Stimulated activated effector memory CD8-positive, alpha-beta T cell treated with anti-CD3 and anti-CD28 coated beads, Interleukin-12 subunit alpha, Interleukin-12 subunit beta, amount 100 ng/mL, for 72 hours (primary cell): ENCODE measurements around the gene RITA1.
"Not testable (repeated sequence)": the region's sequence is repeated elsewhere in the genome, so short reads cannot be mapped to it uniquely, and the experiment has no call there.

Source experiments
- ATAC-seq: fragments of 150-1000 bp; cut with Tn5 transposase; 2 replicates; pipeline ENCODE4 v1.10.0; 2021
- DNase-seq, 2 donors: peaks; one replicate each; pipeline ENCODE4 v3.0.0; 2021 to 2022; ENCODE audit warnings: low spot score in 2 of 2
- H3K27ac Mint-ChIP-seq: one replicate; pipeline ENCODE4 v1.8.0; 2022; ENCODE audit warnings: mild to moderate bottlenecking, mixed read lengths
- H3K36me3 Mint-ChIP-seq: one replicate; pipeline ENCODE4 v1.8.0; 2022; ENCODE audit warnings: mild to moderate bottlenecking, mixed read lengths
- H3K4me1 Mint-ChIP-seq: one replicate; pipeline ENCODE4 v1.8.0; 2022; ENCODE audit warnings: mixed read lengths
- H3K4me3 Mint-ChIP-seq: one replicate; pipeline ENCODE4 v1.8.0; 2022; ENCODE audit warnings: mild to moderate bottlenecking, mixed read lengths
- H3K9me3 Mint-ChIP-seq: one replicate; pipeline ENCODE4 v1.8.0; 2022; ENCODE audit warnings: mixed read lengths

The RITA1 gene, protein sequence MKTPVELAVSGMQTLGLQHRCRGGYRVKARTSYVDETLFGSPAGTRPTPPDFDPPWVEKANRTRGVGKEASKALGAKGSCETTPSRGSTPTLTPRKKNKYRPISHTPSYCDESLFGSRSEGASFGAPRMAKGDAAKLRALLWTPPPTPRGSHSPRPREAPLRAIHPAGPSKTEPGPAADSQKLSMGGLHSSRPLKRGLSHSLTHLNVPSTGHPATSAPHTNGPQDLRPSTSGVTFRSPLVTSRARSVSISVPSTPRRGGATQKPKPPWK

DNA sequence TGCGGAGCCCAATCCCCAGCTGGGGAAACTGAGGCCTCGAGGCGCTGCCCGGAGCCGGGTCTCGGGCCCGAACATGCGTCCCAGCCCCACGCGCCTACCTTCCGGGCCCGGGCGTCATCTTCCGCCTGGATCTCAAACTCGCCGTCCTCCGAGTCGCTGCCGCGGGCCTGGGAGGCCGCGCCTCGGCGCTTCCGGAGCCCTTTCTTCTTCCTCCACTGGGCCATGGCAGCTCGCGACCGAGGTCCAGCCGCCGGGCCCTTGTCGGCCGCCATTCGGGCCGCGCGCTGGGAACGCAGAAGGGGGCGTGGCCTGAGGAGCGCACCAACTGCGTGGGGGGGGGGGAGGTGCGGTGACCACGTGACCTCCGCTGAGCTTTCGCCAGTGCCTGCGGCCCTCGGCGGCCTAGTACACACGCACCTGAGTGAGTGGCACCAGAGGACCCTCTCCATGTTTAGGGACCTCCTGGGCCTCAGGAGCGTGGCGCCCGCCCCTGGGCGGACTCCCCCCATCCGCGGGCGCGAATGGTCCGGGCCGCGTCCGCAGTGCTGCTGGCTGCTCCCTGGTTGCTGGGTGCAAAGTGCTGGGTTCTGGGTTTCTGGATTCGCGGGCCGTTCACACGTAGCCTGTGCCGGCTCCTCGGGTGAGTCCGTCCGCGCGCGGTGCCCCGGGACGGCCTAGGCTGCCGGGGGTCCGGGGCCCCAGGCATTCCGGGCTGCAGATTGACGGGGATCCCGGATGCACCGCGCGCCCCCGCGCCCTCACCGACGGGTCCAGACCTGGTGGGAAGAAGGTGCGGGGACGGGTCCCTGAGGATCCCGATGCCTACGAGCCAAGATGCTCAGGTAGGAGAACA, at the start of gene RITA1, which contains the start of gene DDX54:
Gene RITA1, plus strand, starts transcription at position 542 of the 853 bp plus-strand sequence. CDS start 1,026 bp downstream, outside the sequence.
Gene DDX54, minus strand, starts transcription at position 299 of the 853 bp plus-strand sequence. Its CDS starts 27 bp downstream, at position 272.
- DNase-seq (peak; percentile 86 to 94), ATAC-seq (peak; percentile 67)
- Mint-ChIP-seq H3K4me3 (peak within 1 kb of the TSS; percentile 84), H3K27ac (peak within 1 kb of the TSS; percentile 95), H3K9me3 (no peaks in the 10 kb centered on the region), H3K4me1 (peaks cover 26% of the 10 kb centered on the region), H3K36me3 (peaks cover 64% of the 10 kb centered on the region)

DNA sequence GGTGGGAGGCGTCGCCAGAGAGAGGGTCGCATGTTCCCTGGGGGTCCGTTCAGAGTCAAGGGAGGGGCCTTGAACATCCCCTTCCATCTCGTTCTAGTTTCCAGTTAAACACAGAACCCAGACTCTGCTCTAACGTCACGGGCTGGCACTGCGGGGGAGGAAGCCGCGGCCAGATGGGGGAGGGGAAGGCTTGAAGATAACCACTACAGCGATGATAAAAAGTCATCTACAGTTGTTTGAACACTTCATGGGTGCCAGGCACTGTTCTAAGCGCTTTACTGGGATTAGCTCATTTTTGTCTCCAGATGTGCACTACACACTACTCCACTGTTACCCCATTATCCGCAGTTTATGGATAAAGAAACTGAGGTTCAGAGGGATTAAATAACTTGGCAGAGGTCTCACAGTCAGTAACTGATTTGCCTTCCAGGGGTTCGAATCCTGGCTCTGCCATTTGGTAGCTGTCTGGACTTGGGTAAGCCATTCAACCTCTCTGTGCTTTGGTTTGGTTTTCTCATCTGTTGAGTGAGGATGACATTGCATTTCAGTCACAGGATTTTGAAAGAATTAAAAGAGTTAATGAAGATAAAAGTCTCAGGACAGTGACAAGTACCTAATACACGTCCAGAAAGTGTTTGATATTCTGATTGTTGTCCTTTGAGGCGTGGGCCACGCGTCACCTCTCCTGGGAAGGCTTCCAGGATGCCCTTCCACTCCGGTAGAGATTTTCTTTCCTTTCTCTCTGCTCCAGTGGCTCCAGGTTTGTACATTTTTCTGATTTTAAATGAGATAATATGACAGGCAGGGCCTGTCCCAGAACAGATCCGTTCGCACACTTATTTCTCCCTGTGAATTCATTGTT, 49.2 kb upstream of the RITA1 start:
- Mint-ChIP-seq H3K36me3 (no peaks in the 10 kb centered on the region), H3K9me3 (no peaks in the 10 kb centered on the region), H3K27ac (peak overlapping the region; percentile 87), H3K4me3 (peak overlapping the region; percentile 82), H3K4me1 (peaks cover 23% of the 10 kb centered on the region)
- ATAC-seq (peak; percentile 79), DNase-seq (peak; percentile 35 to 65)

DNA sequence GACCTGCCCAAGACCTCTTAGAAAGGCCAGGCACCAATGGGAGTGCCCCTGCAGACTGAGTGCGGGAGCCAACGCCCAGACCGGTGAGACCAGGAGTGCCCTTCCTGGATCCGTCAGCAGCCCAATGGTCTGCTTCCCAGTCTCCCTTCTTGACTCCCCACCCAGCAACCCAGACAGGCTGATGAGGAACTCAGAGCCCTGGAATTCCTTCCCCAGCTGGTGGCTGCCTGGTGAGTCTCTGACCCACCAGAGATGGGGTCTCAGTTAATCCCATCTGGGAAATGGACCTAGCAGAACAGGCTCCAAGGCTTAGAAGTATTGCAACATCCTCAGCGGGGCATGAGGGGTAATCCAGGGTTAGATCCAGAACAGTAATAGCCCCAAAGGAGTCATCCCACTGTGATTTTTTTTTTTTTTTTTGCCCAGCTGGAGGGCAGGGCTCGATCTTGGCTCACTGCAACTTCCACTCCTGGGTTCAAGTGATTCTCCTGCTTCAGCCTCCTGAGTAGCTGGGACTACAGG, 48.5 kb upstream of the RITA1 start:
- ATAC-seq (no peak), DNase-seq (no peak)
- H3K36me3 Mint-ChIP-seq, result no peaks in the 10 kb centered on the region
- no peaks in the 10 kb centered on the region for H3K9me3 Mint-ChIP-seq
- H3K4me1 Mint-ChIP-seq, result peaks cover 18% of the 10 kb centered on the region
- H3K4me3 Mint-ChIP-seq, result peak overlapping the region; percentile 82
- H3K27ac Mint-ChIP-seq, result no peak overlapping the region

DNA sequence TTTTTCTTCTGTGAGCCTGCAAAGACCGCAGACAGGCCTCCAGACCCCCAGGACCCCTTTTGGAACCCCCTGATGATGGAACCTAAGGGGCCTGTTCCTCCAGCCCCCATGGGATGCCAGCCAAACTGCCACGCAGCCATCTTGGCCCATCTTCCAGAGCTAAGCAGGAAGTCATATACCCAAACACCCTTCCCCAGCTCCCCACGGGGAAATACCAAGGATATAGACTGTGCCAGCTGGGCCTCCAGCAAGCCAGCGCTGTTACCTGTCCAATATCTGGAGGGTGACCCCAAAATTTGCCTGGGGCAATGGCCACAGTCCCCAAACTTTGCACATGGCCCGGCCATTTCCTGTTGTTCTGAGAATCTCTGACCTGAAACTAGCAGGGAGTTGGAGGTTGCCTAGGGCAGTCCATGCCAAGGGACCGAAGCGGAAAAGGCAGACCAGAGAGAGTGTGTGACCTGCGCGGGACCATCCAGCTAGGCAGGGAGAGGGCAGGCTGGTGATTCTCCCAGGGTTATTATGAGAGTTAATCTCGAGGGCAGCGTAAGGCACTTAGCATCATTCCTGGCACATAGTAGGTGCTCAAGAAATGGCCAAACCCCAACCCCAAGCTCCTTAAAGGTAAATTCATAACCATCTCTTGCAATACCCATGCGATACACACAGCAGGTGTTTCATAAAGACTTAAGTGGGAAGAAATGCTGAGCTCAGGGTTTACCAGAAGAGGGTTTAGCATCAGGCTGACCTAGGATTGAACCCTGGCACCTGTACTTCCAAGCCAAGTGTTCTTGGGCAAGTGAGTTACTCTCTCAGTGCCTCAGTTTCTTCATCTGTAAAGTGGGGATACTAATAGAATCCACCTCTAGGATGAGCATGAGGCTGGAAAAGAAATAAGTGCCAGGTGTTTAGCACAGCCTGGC, 47.4 kb upstream of the RITA1 start:
- DNase-seq (no peak), ATAC-seq (no peak)
- no peaks in the 10 kb centered on the region for H3K9me3 Mint-ChIP-seq
- H3K27ac Mint-ChIP-seq, result no peak overlapping the region
- H3K4me3 Mint-ChIP-seq, result no peak overlapping the region
- peaks cover 18% of the 10 kb centered on the region for H3K4me1 Mint-ChIP-seq
- no peaks in the 10 kb centered on the region for H3K36me3 Mint-ChIP-seq

DNA sequence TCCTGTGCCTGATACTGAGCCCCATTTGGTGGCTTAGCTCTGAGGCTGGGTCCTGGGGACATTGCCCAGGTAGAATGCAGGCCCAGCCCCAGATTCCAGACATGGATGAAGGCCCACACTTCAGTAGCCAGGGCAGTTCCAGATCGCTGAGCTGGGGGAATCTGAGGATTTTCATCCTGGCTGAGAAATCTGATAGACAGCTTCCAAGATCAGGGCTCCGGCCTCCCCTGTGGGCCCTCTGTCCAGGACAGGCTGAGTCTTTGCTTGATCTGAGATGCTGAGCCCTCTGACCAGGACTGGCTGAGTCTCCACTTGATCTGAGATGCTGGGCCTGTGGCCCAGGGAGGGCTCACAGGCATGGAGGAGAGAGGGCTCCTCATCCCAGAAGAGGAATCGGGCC, 46.7 kb upstream of the RITA1 start:
- peaks cover 18% of the 10 kb centered on the region for H3K4me1 Mint-ChIP-seq
- H3K27ac Mint-ChIP-seq, result no peak overlapping the region
- DNase-seq (no peak), ATAC-seq (no peak)
- no peaks in the 10 kb centered on the region for H3K36me3 Mint-ChIP-seq
- H3K4me3 Mint-ChIP-seq, result no peak overlapping the region
- H3K9me3 Mint-ChIP-seq, result no peaks in the 10 kb centered on the region

DNA sequence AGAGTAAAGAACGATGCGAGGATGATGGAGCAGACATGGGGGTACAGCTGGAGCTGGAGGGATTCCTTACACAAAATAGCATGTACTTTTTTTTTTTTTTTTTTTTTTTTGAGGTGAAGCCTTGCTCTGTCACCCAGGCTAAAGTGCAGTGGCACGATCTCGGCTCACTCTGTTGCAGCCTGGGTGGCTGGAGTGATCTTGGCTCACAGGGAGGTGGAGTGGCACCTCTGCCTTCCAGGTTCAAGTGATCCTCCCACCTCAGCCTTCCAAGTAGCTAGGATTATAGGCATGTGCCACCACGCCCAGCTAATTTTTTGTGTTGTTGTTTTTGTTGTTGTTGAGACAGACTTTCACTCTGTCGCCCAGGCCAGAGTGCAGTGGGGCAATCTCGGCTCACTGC, 44.8 kb upstream of the RITA1 start:
- H3K27ac Mint-ChIP-seq, result no peak overlapping the region
- ATAC-seq (no peak), DNase-seq (no peak)
- peaks cover 12% of the 10 kb centered on the region for H3K4me1 Mint-ChIP-seq
- H3K36me3 Mint-ChIP-seq, result no peaks in the 10 kb centered on the region
- no peak overlapping the region for H3K4me3 Mint-ChIP-seq
- no peaks in the 10 kb centered on the region for H3K9me3 Mint-ChIP-seq

DNA sequence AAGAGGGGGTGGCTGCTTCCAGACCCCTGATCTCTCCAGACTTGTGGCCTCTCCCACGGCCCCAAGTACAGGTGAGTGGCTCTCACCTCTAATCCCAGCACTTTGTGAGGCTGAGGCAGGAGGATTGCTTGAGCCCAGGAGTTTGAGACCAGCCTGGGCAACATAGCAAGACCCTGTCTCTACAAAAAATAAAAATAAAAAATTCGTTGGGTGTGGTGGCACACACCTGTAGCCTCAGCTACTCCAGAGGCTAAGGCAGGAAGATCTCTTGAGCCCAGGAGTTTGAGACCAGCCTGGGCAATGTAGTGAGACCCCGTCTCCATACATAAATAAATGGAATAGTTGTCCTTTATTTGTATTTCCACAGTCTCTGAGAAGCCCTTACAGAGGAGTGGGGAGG, 43.8 kb upstream of the RITA1 start:
- not testable (repeated sequence) for H3K4me1 Mint-ChIP-seq, DNase-seq, H3K9me3 Mint-ChIP-seq, ATAC-seq, H3K36me3 Mint-ChIP-seq, H3K4me3 Mint-ChIP-seq
- peak overlapping the region; percentile 65 for H3K27ac Mint-ChIP-seq

DNA sequence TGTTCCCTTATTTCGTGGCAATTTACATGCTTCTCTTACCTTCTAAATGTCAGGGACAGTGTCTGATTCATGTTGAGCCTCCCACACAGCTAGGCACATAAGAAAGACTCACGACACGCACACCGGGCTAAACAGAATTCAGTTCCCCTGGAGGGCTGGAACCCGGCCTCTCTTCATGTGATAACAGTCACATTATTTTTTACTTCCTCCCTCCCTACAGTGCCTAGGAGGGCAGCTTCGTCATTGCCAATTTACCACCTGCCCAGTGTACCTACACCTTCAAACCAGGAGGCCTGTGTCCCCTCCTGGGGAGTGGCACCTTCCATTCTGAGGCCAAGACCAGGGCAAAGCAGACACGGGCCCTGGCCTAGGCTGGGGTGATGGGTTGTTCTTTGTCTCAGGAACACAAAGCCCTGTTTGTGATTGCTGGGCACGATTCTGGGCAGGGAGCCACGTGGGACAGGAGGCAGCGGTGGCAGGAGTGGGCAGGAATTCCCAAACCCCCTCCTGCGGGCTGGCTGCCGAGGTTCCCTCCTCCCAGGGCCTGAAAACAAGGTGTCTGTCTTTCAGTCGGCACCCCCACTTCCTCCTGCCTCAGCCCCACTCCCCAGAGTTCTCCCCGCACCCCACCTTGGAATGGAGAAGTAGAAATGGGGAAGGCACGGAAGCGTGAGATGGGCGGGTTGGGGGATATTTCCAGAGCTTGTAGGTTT, 43.2 kb upstream of the RITA1 start:
- peak; percentile 78 for ATAC-seq
- no peak for DNase-seq
- peak overlapping the region; percentile 65 for H3K27ac Mint-ChIP-seq
- no peaks in the 10 kb centered on the region for H3K36me3 Mint-ChIP-seq
- H3K4me1 Mint-ChIP-seq, result no peaks in the 10 kb centered on the region
- no peaks in the 10 kb centered on the region for H3K9me3 Mint-ChIP-seq
- H3K4me3 Mint-ChIP-seq, result no peak overlapping the region

DNA sequence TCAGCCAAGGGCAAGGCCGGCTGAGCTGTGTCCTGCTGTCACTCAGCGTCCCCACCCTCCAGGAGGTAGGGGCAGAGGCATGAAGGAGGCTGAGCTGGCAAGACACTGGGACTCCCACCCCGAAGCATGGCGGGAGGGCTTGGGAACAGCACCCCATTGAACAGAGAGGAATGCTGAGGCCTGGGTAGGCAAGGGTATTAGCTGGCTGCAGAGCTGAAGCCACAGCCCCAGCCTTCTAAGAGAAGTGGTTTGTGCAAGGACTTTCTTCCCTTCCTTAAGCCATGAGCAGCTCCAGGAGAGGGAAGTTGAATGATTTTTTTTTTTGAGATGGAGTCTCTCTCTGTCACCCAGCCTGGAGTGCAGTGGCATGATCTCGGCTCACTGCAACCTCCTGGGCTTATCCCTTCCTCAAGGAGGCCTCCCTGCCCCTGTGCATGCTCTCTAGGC, 42.6 kb upstream of the RITA1 start:
- ATAC-seq, result no peak
- H3K36me3 Mint-ChIP-seq, result no peaks in the 10 kb centered on the region
- no peak overlapping the region for H3K27ac Mint-ChIP-seq
- no peak for DNase-seq
- H3K9me3 Mint-ChIP-seq, result no peaks in the 10 kb centered on the region
- no peak overlapping the region for H3K4me3 Mint-ChIP-seq
- no peaks in the 10 kb centered on the region for H3K4me1 Mint-ChIP-seq

DNA sequence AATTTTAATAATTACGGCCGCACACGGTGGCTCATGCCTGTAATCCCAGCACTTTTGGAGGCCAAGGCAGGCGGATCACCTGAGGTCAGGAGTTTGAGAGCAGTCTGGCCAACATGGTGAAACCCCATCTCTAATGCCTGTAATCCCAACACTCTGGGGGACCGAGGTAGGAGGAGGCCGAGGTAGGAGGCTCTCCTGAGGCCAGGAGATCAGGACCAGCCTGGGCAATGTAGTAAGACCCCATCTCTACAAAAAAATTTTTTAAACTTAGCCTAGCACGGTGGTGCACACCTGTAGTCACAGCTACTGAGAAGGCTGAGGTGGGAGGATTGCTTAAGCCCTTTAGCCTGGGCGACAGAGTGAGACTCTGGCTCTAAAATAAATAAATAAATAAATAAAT, 41.6 kb upstream of the RITA1 start:
- Mint-ChIP-seq H3K27ac (no peak overlapping the region), H3K4me1 (no peaks in the 10 kb centered on the region)
- ATAC-seq, result no peak

DNA sequence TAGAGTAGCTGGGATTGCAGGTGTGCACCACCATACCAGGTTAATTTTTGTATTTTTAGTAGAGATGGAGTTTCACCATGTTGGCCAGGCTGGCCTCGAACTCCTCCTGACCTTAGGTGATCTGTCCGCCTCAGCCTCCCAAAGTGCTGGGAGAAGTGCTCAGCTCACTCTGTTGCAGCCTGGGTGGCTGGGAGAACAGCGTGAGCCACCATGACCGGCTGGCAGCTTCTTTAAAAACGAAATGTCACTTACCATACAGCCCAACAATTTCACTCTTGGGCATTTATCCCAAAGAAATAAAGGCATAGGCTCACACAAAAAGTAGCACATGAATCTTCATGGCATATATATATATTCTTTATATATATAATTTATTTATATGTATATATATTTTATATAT, 40.7 kb upstream of the RITA1 start:
- H3K4me1 Mint-ChIP-seq, result no peaks in the 10 kb centered on the region
- no peaks in the 10 kb centered on the region for H3K9me3 Mint-ChIP-seq
- ATAC-seq, result no peak
- DNase-seq, result no peak
- H3K27ac Mint-ChIP-seq, result no peak overlapping the region
- no peak overlapping the region for H3K4me3 Mint-ChIP-seq
- H3K36me3 Mint-ChIP-seq, result no peaks in the 10 kb centered on the region

More for the DNA sequence above, 41.6 kb upstream of the RITA1 start:
- H3K4me3 Mint-ChIP-seq, result no peak overlapping the region
- no peaks in the 10 kb centered on the region for H3K9me3 Mint-ChIP-seq
- no peaks in the 10 kb centered on the region for H3K36me3 Mint-ChIP-seq
- no peak for DNase-seq

DNA sequence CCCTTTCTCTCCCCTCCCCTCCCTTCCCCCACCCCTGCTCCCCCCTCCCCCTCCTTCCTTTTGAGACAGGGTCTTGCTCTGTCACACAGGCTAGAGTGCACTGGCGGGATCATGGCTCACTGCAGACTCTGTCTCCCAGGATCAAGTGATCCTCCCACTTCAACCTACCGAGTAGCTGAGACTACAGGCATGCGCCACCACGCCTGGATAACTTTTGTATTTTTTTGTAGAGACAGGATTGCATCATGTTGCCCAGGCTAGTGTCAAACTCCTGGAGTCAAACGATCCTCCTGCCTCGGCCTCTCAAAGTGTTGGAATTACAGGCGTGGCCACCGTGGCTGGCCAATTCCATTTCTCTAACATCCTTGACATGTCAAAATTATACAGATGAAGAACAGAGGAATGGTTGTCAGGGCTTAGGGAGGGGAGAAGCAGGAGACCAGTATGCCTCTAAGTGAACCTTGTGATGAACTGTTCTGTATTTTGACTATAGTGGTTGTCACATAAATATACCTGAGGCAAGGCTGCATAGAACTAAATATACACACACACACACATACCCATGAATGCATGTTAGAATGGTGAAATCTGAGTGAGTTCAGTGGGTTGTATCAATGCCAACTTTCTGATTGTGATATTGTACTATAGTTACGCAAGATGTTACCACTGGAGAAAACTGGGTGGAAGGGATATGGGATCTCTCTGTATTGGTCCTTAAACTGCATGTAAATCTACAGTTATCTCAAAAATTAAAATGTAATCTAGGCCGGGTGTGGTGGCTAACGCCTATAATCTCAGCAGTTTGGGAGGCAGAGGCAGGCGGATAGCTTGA, 39.6 kb upstream of the RITA1 start:
- no peaks in the 10 kb centered on the region for H3K9me3 Mint-ChIP-seq
- H3K36me3 Mint-ChIP-seq, result no peaks in the 10 kb centered on the region
- no peak for ATAC-seq
- H3K27ac Mint-ChIP-seq, result no peak overlapping the region
- H3K4me1 Mint-ChIP-seq, result no peaks in the 10 kb centered on the region
- no peak for DNase-seq
- no peak overlapping the region for H3K4me3 Mint-ChIP-seq

DNA sequence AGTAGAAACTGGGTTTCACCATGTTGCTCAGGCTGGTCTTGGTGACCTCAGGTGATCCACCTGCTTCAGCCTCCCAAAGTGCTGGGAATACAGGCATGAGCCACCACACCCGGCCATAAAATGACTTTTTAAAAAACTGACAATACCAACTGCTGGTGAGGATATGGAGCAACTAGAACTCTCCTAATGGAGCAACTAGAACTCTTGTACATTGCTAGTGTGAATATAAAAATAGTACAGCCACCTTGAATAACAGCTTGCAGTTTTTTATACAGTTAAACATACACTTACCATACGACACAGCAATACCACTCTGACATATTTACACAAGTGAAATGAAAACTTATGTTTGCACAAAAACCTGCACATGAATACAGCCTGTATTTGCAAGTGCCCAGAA, 38.5 kb upstream of the RITA1 start:
- ATAC-seq (no peak), DNase-seq (no peak)
- Mint-ChIP-seq H3K4me3 (no peak overlapping the region), H3K36me3 (no peaks in the 10 kb centered on the region), H3K27ac (no peak overlapping the region), H3K4me1 (peaks cover 3% of the 10 kb centered on the region), H3K9me3 (no peaks in the 10 kb centered on the region)
